Measurements from ENCODE around the gene IP6K2.

IP6K2 gene

DNA sequence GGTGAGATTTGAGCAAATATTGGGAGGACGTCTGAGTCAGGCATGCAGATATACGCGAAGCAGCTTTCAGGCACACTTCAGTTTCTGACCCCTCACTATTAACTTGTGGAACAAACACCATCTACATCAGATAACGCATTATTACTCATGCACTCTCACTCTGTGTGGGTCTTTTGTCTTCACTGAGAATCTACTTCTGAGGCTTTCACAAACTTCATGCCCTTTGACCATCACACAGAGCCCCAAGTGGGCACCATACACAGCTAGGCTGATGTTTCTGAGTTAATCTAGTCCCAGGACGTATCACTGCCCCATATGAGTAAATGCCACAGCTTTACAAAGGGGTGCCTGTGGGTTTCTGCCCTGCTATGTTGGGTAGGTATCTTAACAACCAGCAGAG lies 39.6 kb upstream of the IP6K2 start:
- no peak for TF ChIP-seq POLR2AphosphoS5 (IDR thresholded peaks at IDR 0.05; ENCODE audit: low read depth, low read length)
- TF ChIP-seq TAF1 (IDR thresholded peaks at IDR 0.05; ENCODE audit: borderline replicate concordance, insufficient read depth, low read length), result no peak
- TF ChIP-seq SIN3A (IDR thresholded peaks at IDR 0.05; ENCODE audit: borderline replicate concordance, insufficient read depth, low read length), result no peak
- TF ChIP-seq, protein P1, sequence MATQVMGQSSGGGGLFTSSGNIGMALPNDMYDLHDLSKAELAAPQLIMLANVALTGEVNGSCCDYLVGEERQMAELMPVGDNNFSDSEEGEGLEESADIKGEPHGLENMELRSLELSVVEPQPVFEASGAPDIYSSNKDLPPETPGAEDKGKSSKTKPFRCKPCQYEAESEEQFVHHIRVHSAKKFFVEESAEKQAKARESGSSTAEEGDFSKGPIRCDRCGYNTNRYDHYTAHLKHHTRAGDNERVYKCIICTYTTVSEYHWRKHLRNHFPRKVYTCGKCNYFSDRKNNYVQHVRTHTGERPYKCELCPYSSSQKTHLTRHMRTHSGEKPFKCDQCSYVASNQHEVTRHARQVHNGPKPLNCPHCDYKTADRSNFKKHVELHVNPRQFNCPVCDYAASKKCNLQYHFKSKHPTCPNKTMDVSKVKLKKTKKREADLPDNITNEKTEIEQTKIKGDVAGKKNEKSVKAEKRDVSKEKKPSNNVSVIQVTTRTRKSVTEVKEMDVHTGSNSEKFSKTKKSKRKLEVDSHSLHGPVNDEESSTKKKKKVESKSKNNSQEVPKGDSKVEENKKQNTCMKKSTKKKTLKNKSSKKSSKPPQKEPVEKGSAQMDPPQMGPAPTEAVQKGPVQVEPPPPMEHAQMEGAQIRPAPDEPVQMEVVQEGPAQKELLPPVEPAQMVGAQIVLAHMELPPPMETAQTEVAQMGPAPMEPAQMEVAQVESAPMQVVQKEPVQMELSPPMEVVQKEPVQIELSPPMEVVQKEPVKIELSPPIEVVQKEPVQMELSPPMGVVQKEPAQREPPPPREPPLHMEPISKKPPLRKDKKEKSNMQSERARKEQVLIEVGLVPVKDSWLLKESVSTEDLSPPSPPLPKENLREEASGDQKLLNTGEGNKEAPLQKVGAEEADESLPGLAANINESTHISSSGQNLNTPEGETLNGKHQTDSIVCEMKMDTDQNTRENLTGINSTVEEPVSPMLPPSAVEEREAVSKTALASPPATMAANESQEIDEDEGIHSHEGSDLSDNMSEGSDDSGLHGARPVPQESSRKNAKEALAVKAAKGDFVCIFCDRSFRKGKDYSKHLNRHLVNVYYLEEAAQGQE (IDR thresholded peaks at IDR 0.05; ENCODE audit: insufficient read depth in 1 of 2, low read depth in 2 of 2, low read length in 2 of 2), result no peak
- TF ChIP-seq FOXP2 (optimal IDR thresholded peaks at IDR 0.05; ENCODE audit: borderline replicate concordance, extremely low read depth, extremely low read length, insufficient read depth), result no peak

DNA sequence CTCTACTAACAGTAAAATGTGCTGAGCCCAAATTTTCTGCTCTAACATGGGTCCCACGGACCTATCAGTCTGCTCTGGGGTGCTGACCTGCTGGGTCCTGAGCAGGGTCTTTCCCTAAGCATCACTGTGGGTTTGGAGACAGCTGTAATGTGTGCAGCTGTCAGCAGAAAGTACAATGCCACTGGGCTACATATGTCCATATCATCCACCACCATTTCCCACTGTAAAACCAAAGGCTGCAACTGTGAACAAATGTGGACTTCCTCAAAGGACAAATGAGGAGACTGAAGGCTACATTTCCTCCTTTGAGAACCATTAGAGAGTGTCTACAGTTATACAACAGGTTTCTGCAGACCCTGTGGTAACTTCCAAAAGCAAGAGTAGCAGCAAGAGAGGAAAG lies 33.8 kb upstream of the IP6K2 start:
- TF ChIP-seq, protein P1 (IDR thresholded peaks at IDR 0.05; ENCODE audit: insufficient read depth in 1 of 2, low read depth in 2 of 2, low read length in 2 of 2), result no peak
- TF ChIP-seq POLR2AphosphoS5 (IDR thresholded peaks at IDR 0.05; ENCODE audit: low read depth, low read length), result no peak
- TF ChIP-seq TAF1 (IDR thresholded peaks at IDR 0.05; ENCODE audit: borderline replicate concordance, insufficient read depth, low read length), result no peak
- no peak for TF ChIP-seq FOXP2 (optimal IDR thresholded peaks at IDR 0.05; ENCODE audit: borderline replicate concordance, extremely low read depth, extremely low read length, insufficient read depth)
- TF ChIP-seq SIN3A (IDR thresholded peaks at IDR 0.05; ENCODE audit: borderline replicate concordance, insufficient read depth, low read length), result no peak

DNA sequence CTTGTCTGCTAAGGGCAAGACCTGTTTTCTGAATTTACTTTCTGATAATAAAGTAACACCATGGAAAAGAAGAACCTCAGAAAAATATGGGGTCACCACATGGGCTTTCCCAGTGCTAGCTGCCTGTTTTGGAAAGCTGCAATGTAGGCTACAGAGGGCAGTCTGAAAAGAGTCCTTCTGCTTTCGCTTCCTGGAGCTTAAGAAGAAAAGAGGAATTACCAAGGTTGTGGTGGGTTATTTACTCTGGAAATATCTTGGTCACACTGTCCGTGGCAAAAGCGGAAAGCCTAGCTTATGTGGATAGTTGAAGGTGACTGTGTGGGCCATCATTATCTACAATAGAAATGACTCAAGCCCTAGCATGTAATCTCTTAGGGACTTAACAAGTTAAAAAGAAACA lies 31.7 kb upstream of the IP6K2 start:
- TF ChIP-seq TAF1 (IDR thresholded peaks at IDR 0.05; ENCODE audit: borderline replicate concordance, insufficient read depth, low read length) (no peak), SIN3A (IDR thresholded peaks at IDR 0.05; ENCODE audit: borderline replicate concordance, insufficient read depth, low read length) (no peak), POLR2AphosphoS5 (IDR thresholded peaks at IDR 0.05; ENCODE audit: low read depth, low read length) (no peak), FOXP2 (optimal IDR thresholded peaks at IDR 0.05; ENCODE audit: borderline replicate concordance, extremely low read depth, extremely low read length, insufficient read depth) (no peak)
- TF ChIP-seq, protein P1 (IDR thresholded peaks at IDR 0.05; ENCODE audit: insufficient read depth in 1 of 2, low read depth in 2 of 2, low read length in 2 of 2), result no peak

DNA sequence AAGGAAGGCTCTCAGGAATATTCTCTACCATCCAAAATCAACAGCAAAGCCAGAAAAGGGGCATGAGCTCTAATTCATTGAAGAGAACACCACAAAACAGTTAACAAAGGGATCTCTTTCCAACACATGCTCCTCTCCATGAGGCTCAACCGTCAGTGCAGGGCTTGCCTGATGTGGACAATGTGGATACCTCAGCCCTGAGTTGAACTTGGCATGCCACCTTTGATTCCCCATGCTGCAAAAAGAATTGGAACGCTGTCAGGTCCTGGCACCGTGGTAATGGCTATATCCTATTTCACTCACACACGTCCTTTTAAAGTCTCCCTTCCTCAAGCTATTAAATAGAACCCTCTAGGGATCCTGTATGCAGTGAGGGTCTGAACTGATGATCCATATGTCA lies 30.7 kb upstream of the IP6K2 start:
- no peak for TF ChIP-seq POLR2AphosphoS5 (IDR thresholded peaks at IDR 0.05; ENCODE audit: low read depth, low read length)
- no peak for TF ChIP-seq FOXP2 (optimal IDR thresholded peaks at IDR 0.05; ENCODE audit: borderline replicate concordance, extremely low read depth, extremely low read length, insufficient read depth)
- TF ChIP-seq, protein P1 (IDR thresholded peaks at IDR 0.05; ENCODE audit: insufficient read depth in 1 of 2, low read depth in 2 of 2, low read length in 2 of 2), result no peak
- TF ChIP-seq SIN3A (IDR thresholded peaks at IDR 0.05; ENCODE audit: borderline replicate concordance, insufficient read depth, low read length), result no peak
- no peak for TF ChIP-seq TAF1 (IDR thresholded peaks at IDR 0.05; ENCODE audit: borderline replicate concordance, insufficient read depth, low read length)

Data from PFSK-1 (cell line).